GM21737 (cell line): Measurements from ENCODE around the gene KCNH2.
A peak's percentile ranks its signal among the peaks of the same experiment; 100 is the strongest.

Experiments used
- ATAC-seq: cut with Tn5 transposase; IDR thresholded peaks from one replicate; pipeline ENCODE4 v1.9.1; 2021; ENCODE audit warnings: mild to moderate bottlenecking, moderate library complexity; ENCODE audit not compliant: unreplicated experiment

Gene KCNH2

GRCh38 chr7:150962553-150963399 lies 15.3 kb downstream of the KCNH2 start:
- ATAC-seq = peak; percentile 72

DNA sequence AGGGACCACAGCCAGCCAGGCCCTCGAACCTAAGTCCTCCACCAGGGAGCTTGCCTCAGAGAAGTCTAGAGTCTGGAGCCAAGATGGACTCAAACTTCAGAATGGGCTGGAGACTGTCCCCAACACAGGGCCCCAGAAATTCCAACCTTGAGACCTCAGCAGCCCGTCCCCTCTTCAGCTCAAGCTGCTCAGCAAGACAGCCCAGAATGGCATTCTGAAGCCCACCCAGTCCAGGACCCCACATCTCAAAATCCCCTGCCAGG lies 15.9 kb downstream of the KCNH2 start:
- ATAC-seq = no peak

DNA sequence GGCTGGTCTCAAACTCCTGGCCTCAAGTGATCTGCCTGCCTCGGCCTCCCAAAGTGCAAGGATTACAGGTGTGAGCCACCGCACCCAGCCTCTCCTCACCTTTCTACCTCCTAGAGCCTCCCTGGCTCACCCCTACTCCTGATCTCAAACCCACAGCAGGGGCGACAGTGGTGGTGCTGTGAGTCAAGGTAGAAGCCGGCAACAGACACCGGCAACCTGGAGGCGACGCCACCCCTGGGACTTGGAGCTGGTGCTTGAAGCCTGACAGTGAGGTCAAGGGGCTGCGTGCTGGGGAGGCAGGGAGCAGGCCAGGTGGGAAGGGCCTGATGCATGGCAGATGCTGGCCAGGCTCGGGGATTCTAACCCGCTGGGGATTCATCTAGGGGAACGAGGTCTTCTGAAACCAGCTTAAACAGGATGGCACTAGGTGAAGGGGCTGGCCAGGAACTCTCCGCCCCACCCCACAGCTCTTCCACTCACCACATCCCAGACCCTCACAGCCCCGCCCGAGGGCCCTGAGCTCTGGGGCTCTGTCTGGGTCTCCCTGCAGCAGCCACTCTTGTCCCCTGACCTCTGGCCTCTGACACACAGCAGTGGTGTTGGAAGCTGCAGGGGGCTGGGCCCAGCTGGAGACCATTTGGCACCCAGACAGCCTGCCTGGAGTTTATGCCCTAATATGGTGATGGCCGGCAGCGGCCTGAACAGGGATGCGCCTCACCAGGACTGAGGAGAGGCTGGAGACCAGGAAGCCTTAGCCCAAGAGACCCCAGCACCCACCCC lies 16.4 kb downstream of the KCNH2 start:
- no peak for ATAC-seq

DNA sequence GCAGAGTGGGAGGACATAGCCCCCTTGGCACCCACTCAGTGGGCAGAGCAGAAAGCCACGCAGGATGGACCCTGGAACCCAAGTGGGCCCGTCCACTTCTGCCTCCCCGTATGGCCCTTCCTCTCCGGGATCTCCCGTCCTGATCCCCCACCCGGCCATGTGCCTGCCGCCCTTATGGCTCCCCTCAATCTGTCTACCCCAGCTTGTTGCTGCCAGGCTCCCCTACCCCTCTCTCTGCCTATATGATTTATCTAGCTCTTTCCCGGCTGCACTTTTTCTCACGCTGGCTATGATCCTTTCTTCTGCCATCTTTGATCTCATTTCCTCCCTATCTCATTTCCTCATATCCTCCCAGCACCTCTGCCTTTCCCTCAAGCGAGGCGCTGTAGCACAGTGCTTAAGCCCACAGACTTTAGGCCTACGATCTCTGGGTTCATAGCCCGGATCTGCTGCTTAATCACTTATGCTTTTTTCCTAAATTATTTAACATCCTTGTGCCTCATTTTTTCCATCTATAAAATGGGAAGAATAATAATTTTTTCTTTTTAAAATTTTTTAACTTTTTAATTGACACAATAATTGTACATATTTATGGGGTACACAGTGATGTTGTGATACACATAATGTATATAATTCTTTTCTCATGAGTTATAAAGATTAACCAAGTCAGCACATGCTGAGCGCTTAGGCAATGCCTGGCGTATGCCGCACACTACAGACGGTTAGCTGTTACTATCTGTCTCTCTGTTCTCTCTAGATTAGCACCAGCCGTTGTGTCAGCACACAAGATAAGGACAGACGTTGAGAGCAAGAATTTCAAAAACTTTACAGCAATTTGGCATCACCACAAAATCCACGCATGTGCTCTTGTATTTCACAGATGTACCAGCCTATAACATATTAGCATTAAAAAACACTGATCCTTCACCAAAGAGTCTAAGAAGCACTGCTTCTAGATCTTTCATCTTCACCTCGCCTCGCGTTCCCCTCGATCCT lies 18.1 kb downstream of the KCNH2 start:
- ATAC-seq = no peak

- no peak for ATAC-seq
These were observed 19.0 kb downstream of the KCNH2 start for GRCh38 chr7:150959081-150959480.

GRCh38 chr7:150958597-150958996 lies 19.5 kb downstream of the KCNH2 start:
- ATAC-seq = no peak

- ATAC-seq = no peak
These were observed 20.0 kb downstream of the KCNH2 start for GRCh38 chr7:150958062-150958552.

- ATAC-seq = no peak
These were observed 20.7 kb downstream of the KCNH2 start for GRCh38 chr7:150957133-150958020.

DNA sequence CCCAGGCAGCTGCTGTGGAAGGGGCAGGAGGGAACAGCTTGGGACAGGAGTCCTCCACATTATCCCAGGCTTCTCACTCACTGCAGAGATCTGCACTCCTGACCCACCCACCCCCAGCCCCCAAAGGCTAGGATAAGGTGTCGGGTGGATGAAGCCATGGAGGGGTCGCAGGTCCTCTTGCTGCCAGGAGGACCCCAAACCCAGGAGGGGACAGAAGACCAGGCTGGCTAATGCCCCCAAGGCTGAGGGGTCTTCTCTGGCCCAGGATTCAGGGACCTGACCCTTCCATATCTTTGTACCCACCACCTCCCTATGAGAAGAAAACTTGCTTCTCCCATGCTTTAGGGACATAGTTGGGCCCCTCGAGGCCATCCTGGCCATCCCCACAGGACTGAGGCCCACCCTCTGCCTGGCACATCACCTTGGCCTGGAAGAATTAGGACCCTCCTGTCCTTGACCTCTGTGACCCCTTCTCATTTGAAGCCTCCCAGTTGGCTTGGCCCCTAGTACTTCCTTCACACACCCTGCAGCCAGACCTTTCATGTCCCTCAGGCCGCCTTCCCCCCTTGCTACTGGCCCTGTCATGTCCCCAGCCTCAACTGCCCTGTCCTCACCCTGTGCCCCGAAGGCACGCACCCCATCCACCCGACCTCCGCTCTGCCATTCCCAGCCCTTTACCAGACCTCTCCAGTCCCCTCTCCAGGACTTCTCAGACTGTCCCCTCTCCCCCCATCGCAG lies 21.6 kb downstream of the KCNH2 start:
- ATAC-seq = no peak

DNA sequence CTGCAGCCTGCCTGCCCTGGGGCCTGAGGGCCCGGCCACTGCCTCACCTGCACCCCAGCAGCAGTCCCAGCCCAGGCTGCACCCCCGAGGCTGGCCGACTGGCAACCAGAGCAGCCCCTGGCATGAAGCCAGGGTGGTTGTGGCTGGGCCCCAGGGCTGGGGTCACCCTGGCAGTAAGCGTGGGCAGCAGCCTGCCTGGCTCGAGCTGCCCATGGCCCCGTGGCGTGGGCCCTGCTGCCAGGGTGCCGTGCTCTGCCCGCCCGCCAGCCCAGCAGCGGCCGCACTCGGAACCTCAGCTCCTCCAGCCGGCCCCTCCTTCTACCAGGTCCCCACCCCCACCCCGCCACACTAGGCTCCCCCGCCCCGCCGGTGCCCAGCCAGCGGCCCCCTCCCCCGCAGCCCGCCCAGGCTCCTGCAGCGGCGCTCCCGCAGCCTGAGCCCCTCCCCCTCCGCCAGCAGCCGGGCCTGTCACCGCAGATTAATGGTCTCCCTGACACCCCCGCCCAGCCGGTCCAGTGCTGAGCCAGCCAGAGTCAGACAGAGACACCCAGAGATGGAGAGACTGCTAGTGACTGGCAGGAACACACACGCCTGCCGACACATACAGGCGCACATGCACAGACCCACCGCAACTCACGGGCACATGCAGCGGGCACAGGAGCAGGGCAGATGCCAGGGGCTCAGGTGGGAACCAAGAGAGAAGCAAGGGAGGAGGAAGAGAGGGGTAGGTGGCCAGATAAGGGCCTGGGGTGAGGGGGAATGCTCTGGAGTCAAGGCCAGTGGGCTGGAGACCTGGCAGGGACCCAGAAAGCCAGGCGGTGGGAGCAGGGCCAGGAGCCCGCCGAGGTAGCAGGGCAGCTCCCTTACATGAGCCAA lies 22.4 kb downstream of the KCNH2 start:
- ATAC-seq = no peak

DNA sequence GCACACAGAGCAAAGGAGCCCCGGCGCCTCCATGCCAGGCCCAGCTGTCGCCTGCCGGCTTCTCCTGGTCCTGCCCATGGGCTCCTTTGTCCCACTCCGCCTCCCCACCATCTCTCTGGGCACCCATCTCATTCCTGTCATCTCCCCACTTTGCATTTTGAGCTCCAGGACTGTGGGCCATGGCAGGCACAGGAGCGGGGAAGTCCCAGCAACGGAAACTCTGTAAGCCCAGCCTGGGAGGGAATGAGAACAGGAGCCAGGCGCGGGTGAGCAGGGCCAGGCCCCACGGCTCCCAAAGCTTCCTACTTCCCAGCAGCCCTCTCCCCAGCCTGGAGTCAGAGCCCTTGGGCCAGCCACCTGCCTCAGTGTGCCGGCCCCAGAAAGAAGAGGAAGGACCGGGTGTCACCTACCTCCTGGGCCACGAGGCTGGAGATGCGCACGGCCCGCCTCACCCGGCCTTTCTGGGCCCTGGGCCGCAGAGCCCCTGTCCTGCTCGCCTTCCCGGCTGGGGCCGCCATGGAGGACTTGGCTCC lies 23.1 kb downstream of the KCNH2 start:
- ATAC-seq = no peak

- no peak for ATAC-seq
These were observed 23.7 kb downstream of the KCNH2 start for GRCh38 chr7:150954201-150954985.

DNA sequence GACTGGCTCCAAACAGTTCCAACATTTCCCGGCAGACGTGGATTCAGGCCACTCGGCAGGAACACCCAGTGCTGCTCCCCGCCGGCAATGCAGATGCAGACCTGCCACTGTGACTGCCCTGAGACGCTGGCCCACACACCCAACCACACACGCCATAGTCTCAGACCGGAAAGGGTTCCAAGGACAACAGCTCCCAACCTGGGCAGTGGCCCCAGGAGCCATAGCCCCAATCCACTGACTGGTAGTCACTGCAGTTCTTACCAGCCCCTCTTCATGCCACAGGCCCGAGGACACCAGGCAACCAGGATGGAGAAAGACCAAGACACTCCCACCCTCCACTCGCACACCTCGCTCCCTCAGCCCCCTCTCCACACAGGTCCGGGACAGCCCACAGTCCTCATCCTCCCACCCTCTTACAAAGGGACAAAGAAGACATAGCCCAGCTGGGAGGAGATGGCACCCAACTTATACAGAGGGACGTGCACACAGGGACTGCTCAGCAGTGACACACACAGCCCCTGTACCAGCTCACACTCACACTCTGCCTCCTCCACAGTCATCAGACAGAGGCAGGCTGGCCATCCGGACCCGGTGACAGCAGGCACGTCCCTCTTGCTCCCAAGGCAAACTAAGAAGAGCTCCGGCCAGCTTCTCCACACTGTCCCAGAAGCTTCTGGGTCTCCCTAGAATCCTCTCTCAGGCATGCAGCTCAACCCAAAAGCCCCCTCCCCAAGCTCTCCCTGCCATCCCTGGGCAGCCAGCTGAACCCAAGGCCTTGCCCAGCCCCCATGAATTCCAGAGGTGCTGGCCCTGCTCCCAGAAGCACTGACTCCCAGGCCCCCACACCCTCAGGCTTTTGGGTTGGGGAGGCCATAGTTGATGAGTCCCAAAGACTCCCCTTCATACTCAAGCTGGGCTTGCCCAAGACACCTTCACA lies 24.8 kb downstream of the KCNH2 start:
- ATAC-seq = no peak

GRCh38 chr7:150952331-150953050 lies 25.6 kb downstream of the KCNH2 start:
- no peak for ATAC-seq

- ATAC-seq = no peak
These were observed 26.6 kb downstream of the KCNH2 start for GRCh38 chr7:150951521-150951920.

- ATAC-seq = no peak
These were observed 27.0 kb downstream of the KCNH2 start for GRCh38 chr7:150951181-150951520.
